ENCODE data around the gene ANKUB1. TPM values are rescaled to one million over a fixed set of nuclear protein-coding genes. Genes with fewer than 3 reads are reported as not detected.

The ANKUB1 gene
- total RNA-seq, 1 experiment from 2014 or later, result not detected

- TF ChIP-seq ZNF274 (IDR thresholded peaks at IDR 0.05; ENCODE audit: low read depth, low read length), result no peak
- TF ChIP-seq FOSL1 (IDR thresholded peaks at IDR 0.05; ENCODE audit: low read depth), result no peak
- no peak for TF ChIP-seq ZFX (IDR thresholded peaks at IDR 0.05)
- no peak for TF ChIP-seq REST (IDR thresholded peaks at IDR 0.05; ENCODE audit: low read depth)
- no peak for TF ChIP-seq SP1 (IDR thresholded peaks at IDR 0.05; ENCODE audit: low read depth)
Observed at GRCh38 chr3:149816986-149817385, 24.6 kb upstream of the ANKUB1 start (continued).

- POLR2A ChIA-PET, result no interaction called here
- intact Hi-C loops (cut with micrococcal nuclease), result no loop called here
- no peak overlapping the region for H3K9ac ChIP-seq (ENCODE audit: low read length)
- H3K4me2 ChIP-seq (ENCODE audit: low read length), result no peak overlapping the region
- DNase-seq (ENCODE audit: low read depth, low spot score) (no peak), ATAC-seq (no peak)
- RAD21 ChIA-PET (ENCODE audit: low non-redundant PET in 1 of 2, low total read pairs in 2 of 2, uncharacterized antibody in 2 of 2, unreplicated experiment in 2 of 2), result no interaction called here
- H3K4me3 ChIP-seq (replicated peaks in 1 of 2; ENCODE audit: low read depth in 1 of 2, low read length in 2 of 2), result no peak overlapping the region
- peaks cover 28 to 41% of the 10 kb centered on the region in 2 experiments for H3K4me1 ChIP-seq (ENCODE audit: control insufficient read depth in 1 of 2, insufficient read depth in 2 of 2, low read length in 2 of 2)
- H3K79me2 ChIP-seq (ENCODE audit: insufficient read depth, low read length), result peaks cover 83% of the 10 kb centered on the region
- no peaks in the 10 kb centered on the region for H3K9me2 ChIP-seq (ENCODE audit: insufficient read depth)
- H3K9me3 ChIP-seq (ENCODE audit: control insufficient read depth in 1 of 2, insufficient read depth in 1 of 2, low read depth in 1 of 2, low read length in 2 of 2), result no peaks in the 10 kb centered on the region
- H3K27ac ChIP-seq (ENCODE audit: low read depth, low read length), result no peak overlapping the region
- BruUV-seq (replicated peaks), result no TSS peak
- CTCF ChIA-PET, result interaction anchor here (0.6 kb wide), 1 partner anchor 8 kb away, joined by 3 read pairs; no protein-coding TSS in a partner anchor
- H3K27me3 ChIP-seq (ENCODE audit: insufficient read depth, low read length), result no peaks in the 10 kb centered on the region
- H2AFZ ChIP-seq (ENCODE audit: low read depth, low read length, poor library complexity, severe bottlenecking), result no peak overlapping the region
- H3K36me3 ChIP-seq (ENCODE audit: control insufficient read depth in 1 of 2, insufficient read depth in 2 of 2, low read length in 2 of 2), result no peaks in the 10 kb centered on the region
- H4K20me1 ChIP-seq (ENCODE audit: insufficient read depth), result 0 out of 2 replicates have a peak, but pooled peaks cover 6% of the 10 kb centered on the region
- no peak for TF ChIP-seq ELF1 (IDR thresholded peaks at IDR 0.05; ENCODE audit: borderline replicate concordance, low read depth)
- no peak for TF ChIP-seq EZH2phosphoT487 (IDR thresholded peaks at IDR 0.05; ENCODE audit: borderline replicate concordance)
- no peak for TF ChIP-seq ATF3 (IDR thresholded peaks at IDR 0.05)
- no peak for TF ChIP-seq MAX (IDR thresholded peaks at IDR 0.05)
- TF ChIP-seq FOSL1 (IDR thresholded peaks at IDR 0.05; ENCODE audit: low read depth), result no peak
- TF ChIP-seq ZNF274 (IDR thresholded peaks at IDR 0.05; ENCODE audit: low read depth, low read length), result no peak
- TF ChIP-seq SRF (IDR thresholded peaks at IDR 0.05; ENCODE audit: low read depth), result no peak
- TF ChIP-seq JUND (IDR thresholded peaks at IDR 0.05), result no peak
- TF ChIP-seq CBX3 (IDR thresholded peaks at IDR 0.05; ENCODE audit: low read depth), result no peak
- TF ChIP-seq CTCF (IDR thresholded peaks at IDR 0.05 in 2 of 3, conservative IDR thresholded peaks at IDR 0.05 in 1 of 3; ENCODE audit: borderline replicate concordance in 1 of 3, insufficient read depth in 1 of 3, low read depth in 2 of 3, low read length in 2 of 3), result no peak
- TF ChIP-seq SP1 (IDR thresholded peaks at IDR 0.05; ENCODE audit: low read depth), result no peak
- TF ChIP-seq EZH2 (IDR thresholded peaks at IDR 0.05), result no peak
- no peak for TF ChIP-seq TCF7L2 (IDR thresholded peaks at IDR 0.05; ENCODE audit: borderline replicate concordance, extremely low read depth, insufficient read depth, insufficient read length)
- TF ChIP-seq REST (IDR thresholded peaks at IDR 0.05; ENCODE audit: low read depth), result no peak
- TF ChIP-seq POLR2AphosphoS5 (IDR thresholded peaks at IDR 0.05; ENCODE audit: low read depth, low read length), result no peak
Observed at GRCh38 chr3:149816311-149816710, 24.0 kb upstream of the ANKUB1 start.

Data from HCT116 (cell line).